Right ventricle myocardium superior (tissue), 1 donor: ENCODE results near the gene FNDC1. TPM values are rescaled to one million over a fixed set of nuclear protein-coding genes. Genes with fewer than 3 reads are reported as not detected.
A peak's percentile ranks its signal among the peaks of the same experiment; 100 is the strongest.
"Not testable (repeated sequence)": the region's sequence is repeated elsewhere in the genome, so short reads cannot be mapped to it uniquely, and the experiment has no call there.

Experiments
- ATAC-seq: fragments of 200-7000 bp; cut with Tn5 transposase; one replicate; pipeline ENCODE4 v1.9.1; 2020; ENCODE audit warnings: mild to moderate bottlenecking; ENCODE audit not compliant: poor library complexity
- DNase-seq: peaks from one replicate; pipeline ENCODE4 v3.0.0-alpha.2; 2020
- intact Hi-C: fragments of 100-400 bp; cut with DNase I; formaldehyde crosslinking; loops from one replicate; pipeline ENCODE4 v1.11.2; 2022
- long read RNA-seq: library from polyadenylated mRNA; unstranded; transcript quantifications from one replicate; pipeline ENCODE4 v2.0.0, GENCODE V29; 2021
- total RNA-seq: library from RNA; stranded (reverse); fragmentation: NEBNext Ultra II Directional; extraction: Animal tissue kit (Norgen Biotek cat#: 25700); gene quantifications from one replicate; pipeline ENCODE4 v1.2.1, GENCODE V29; 2021
- donor health status: DM: no; HTN: yes; CAD: no; lungs with severe emphysema.

FNDC1 gene
- 1.2 TPM for total RNA-seq
- long read RNA-seq, partial matches to known transcripts: 2 of 2 reads
- long read RNA-seq, other reads (novel, unspliced or antisense): 0 of 2 reads

DNA sequence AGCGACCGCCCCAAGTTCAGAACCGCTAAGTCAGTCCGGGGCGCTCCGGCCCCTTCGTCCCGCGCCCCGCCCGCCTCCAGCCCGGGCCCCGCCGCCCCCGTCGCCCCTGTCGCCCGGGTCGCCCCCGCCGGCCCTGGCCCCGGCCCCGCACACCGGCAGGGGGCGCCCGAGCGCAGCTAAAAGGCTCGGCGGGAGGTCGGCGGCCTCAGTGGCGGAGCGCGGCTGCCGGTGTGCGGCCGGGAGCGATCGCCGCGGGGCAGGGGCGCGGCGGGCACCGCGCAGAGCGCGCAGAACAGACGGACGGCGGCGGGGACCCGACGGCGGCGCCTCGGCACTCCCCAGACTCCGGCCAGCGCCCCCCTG is at the start of gene FNDC1:
Gene FNDC1 (plus strand): TSS at position 208 of the 363 bp plus-strand sequence. CDS start 197 bp downstream, outside the sequence.
- intact Hi-C loops: no loop called here
- peak; percentile 80 for ATAC-seq
- peak; percentile 69 for DNase-seq

GRCh38 chr6:159119791-159120190 is 49.4 kb upstream of the FNDC1 start:
- DNase-seq: no peak
- intact Hi-C loops: no loop called here
- ATAC-seq: no peak

DNA sequence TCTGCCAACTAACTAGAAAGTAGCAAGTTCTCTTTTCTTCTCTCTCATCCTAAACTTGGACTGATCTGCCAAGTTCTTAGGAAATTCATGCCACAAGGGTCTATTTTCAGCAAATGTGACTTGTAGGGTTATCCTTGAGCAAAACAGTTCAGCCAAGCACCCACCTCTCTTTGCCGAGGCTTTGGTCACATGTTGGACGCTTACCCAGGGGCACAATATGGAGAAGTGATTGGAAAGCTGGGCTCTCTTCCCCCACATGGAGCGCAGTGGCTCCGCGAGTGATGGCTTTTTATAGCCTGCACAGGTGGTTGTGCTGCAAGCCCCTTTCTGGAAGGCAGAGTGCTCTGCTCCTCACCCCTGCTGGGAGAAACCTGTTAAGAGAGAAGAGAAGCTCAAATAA is 47.7 kb upstream of the FNDC1 start:
- ATAC-seq (no peak), DNase-seq (no peak)
- intact Hi-C loops: no loop called here

DNA sequence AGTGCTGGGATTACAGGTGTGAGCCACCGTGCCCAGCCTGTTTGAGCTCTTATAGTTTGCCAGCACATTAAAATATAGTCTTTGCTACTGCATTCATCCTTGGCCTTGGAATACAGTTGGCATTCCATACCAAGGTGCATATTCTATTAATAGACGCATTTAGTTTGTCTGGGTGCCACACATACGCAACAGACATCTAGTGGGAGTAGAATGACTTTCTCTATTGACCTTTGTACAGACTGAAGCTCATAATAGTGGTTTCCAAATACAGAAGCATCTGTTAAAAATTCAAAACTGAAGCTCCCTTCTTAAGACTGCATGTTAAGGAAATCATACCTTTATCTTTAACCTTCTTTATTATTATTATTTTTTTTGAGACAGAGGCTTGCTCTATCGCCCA is 46.7 kb upstream of the FNDC1 start:
- DNase-seq: no peak
- intact Hi-C loops: no loop called here
- peak; percentile 51 for ATAC-seq

DNA sequence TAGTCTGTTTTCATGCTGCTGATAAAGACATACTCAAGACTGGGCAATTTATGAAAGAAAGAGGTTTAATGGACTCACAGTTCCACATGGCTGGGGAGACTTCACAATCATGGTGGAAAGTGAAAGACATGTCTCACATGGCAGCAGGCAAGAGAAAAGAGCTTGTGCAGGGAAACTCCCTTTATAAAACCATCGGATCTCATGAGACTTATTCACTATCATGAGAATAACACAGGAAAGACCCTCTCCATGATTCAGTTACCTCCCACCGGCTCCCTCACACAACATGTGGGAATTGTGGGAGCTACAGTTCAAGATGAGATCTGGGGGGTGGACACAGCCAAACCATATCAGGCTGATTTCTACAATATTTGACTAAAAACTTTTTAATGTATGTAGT is 45.4 kb upstream of the FNDC1 start:
- intact Hi-C loops, ATAC-seq, DNase-seq: not testable (repeated sequence)

GRCh38 chr6:159125014-159125609 is 44.1 kb upstream of the FNDC1 start:
- intact Hi-C loops: no loop called here
- ATAC-seq: no peak

DNA sequence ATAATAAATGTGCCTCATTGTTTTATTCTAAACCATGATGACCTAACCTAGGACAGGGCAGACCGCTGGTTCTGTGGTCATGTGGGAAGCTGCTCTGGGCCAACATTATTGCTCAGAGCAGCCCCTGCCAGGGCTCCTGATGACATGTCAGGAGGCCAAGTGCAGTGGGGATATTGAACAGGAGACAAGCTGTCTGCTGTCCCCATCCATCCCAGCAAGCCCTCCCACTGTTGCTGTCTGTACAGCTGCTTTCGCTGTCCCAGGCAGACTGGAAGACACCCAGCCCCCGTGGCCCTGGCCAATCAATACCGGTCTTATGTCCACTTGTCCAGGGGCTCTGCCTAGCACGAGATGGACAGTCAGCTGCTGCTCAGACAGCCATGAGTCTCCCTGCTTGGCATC is 43.2 kb upstream of the FNDC1 start:
- intact Hi-C loops: no loop called here
- ATAC-seq: peak; percentile 89
- DNase-seq: peak; percentile 74

More at GRCh38 chr6:159125014-159125609, 44.1 kb upstream of the FNDC1 start:
- no peak for DNase-seq

- ATAC-seq (peak; percentile 90), DNase-seq (peak; percentile 85)
- intact Hi-C loops: no loop called here
Observed at GRCh38 chr6:159126590-159126989, 42.6 kb upstream of the FNDC1 start.

GRCh38 chr6:159127701-159128100 is 41.5 kb upstream of the FNDC1 start:
- ATAC-seq: no peak
- intact Hi-C loops: no loop called here
- DNase-seq: no peak

GRCh38 chr6:159128978-159129377 is 40.2 kb upstream of the FNDC1 start:
- intact Hi-C loops: no loop called here
- ATAC-seq: no peak
- DNase-seq: no peak

DNA sequence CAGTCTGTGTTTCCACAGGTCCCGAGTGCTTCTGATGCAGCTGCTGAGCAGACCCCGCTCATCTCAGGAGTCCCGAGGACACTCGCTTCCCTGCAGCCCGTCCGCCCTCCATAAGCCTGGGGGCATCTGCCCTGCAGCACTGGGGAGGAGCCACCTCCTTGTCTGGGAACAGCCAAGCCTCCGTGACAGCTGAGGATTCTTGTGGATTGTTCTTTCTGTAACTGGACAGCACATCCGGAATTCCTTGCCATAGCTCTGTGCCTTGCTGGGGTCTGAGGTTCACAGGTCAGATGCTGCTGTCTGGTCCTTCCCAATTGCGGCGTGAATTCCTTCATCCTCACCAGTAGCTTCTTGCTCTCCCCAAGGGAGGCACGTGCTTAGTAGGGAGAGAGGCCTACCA is 38.4 kb upstream of the FNDC1 start:
- ATAC-seq (no peak), DNase-seq (no peak)
- intact Hi-C loops: loop anchor here (5.0 to 10.0 kb wide), 2 partner anchors 89 to 126 kb away; partner anchors contain the start of genes RSPH3 and TAGAP

DNA sequence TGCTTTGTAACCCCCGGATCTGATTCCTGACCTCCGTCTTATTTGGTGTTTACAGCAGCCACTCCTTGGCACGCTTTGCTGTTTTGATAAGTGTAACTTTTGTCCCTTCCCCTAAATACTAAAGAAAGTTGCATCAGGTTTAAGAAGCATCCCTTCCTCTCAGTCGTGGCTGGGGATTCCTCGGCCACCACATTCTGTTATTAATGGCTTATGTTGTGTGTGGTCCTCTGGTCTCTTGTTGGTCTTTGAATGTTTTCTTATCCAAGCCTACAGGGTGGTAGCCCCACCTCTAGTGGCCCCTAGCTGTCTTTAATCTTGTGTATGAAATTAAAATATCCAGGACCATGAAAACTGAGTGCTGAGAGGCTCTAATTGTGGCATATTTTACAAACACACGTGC is 37.5 kb upstream of the FNDC1 start:
- DNase-seq (no peak), ATAC-seq (no peak)
- intact Hi-C loops: loop anchor here (5.0 to 10.0 kb wide), 2 partner anchors 89 to 127 kb away; partner anchors contain the start of genes RSPH3 and TAGAP

DNA sequence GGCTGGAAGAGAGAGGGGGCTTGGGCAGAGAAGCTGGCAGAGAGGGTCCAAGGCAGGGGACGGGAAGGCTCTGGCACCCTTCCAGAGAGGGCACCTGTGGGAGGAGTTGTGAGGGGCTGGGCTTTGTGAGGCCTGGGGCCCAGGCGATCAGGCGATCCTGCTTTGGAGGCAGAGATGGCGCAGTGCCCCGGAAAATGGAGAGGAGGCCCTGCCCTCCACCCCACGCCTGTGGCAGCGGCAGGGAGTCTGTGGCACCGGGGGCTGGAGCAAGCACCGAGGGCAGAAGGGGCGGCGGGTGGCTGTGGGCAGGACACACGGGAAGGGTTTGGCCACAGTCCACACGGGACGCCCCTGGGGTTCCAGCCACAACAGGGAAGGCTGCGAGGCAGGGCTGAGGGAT is 36.5 kb upstream of the FNDC1 start:
- ATAC-seq (no peak), DNase-seq (no peak)
- intact Hi-C loops: loop anchor here (5.0 to 10.0 kb wide), 2 partner anchors 90 to 128 kb away; partner anchors contain the start of genes RSPH3 and TAGAP

DNA sequence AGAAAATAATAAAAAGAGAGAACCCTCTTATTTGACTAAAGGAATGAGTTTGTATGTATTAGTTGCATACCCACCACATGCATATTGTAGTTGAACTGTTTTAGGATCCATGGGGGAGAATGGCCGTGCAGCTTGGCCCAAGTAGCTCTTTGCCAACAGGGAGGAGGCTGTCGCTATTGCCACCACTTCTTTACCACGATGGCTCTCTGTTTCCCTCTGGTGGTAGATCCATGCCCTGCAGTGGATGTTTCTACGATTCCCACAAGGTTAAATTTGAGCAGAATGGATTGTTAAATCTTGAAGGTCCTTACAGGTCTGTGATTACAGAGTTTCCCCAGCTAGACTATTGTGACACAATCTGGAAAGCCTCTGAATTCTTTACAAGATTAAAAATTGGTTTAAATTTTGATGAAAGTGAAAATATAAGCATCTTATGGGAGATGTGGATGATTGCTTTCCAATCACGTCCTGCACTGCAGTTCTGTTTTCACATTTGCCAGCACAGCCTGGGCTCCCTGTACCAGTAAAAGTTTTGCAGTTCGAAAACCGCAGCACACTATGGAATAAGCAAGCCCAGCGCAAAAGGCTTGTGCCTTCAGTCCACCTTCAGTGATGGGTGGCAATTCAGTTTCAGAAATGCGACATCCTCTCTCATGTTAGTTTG is 34.4 kb upstream of the FNDC1 start:
- ATAC-seq (peak; percentile 84), DNase-seq (no peak)
- intact Hi-C loops: loop anchor here (5.0 to 10.0 kb wide), 2 partner anchors 93 to 130 kb away; partner anchors contain the start of genes RSPH3 and TAGAP

DNA sequence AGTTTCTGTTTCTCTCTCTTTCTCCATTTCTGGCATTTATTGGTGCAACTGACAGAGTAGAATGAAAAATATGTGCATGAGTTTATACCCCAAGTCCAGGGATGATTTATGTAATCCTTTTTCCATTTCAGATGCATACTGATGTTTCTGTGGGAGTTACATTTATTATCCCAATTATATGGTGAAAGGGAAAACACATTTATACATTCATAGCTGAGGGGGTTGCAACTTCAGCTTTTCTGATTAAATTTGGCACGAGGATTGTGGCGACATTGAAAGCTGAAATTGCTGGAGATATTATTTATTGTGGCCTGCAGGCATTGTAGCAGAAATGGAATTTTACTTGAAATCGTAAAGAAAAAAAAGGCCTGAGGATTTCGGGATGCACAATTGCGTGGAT is 31.5 kb upstream of the FNDC1 start:
- ATAC-seq: no peak
- intact Hi-C loops: loop anchor here (10.0 kb wide), 1 partner anchor 133 kb away; the partner anchor contains the start of gene RSPH3
- no peak for DNase-seq

DNA sequence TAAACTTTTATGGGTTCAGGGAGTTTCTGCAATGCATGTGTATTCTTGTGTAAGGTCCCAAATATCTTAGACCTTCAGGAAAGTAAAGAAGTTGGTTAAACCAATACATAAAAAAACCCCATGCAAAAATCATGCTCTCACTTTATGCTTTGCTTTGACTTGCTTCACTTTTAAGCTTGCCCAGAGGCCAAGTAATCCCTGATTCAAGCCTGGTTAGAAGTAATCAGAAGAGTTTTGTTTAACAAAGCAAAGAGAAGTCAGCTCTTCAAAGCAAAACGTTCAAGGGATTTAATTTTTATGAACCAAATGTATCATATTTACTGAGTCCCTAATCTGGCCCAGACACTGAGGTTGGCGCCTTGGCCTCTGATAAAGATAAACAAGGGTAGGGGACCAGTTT is 26.7 kb upstream of the FNDC1 start:
- intact Hi-C loops: no loop called here
- DNase-seq: no peak
- ATAC-seq: no peak

- intact Hi-C loops: no loop called here
Observed at GRCh38 chr6:159148641-159149040, 20.6 kb upstream of the FNDC1 start.

GRCh38 chr6:159149641-159150040 is 19.6 kb upstream of the FNDC1 start:
- intact Hi-C loops: no loop called here
- ATAC-seq (no peak), DNase-seq (no peak)

More at GRCh38 chr6:159148641-159149040, 20.6 kb upstream of the FNDC1 start:
- DNase-seq (no peak), ATAC-seq (no peak)

- intact Hi-C loops: no loop called here
- ATAC-seq: peak; percentile 73
- DNase-seq: no peak
Observed at GRCh38 chr6:159151266-159151855, 17.8 kb upstream of the FNDC1 start.

DNA sequence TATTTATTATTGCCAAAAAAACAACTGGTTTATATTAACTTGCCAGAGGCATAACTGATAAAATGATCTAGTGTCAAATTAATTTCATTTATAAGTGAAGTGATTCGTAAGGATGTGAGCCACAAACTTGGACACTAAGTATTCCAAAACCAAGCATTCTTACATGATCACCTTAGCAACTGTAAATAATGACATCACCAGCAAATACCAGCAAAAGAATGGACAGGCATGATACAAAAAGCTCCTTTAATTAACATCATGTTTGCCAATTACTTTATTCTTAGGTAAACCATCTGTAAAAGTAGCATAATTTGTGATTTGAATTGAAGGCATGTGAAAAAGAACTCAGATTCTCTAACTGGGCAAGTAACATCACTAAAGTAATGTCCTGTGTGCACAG is 17.2 kb upstream of the FNDC1 start:
- intact Hi-C loops: no loop called here
- ATAC-seq (no peak), DNase-seq (no peak)
